ENCODE results near the gene DZIP1L.

The DZIP1L gene

GRCh38 chr3:138046955-138047354, 68.5 kb downstream of the DZIP1L start:
- H3K27ac ChIP-seq: no peak overlapping the region
- no peaks in the 10 kb centered on the region for H3K27me3 ChIP-seq (replicated peaks)
- no peak overlapping the region for H3K4me3 ChIP-seq (ENCODE audit: low read depth, low read length)
- in situ Hi-C loops (cut with HindIII; ENCODE audit: low pct_ligation_motif_present, low sequenced_read_pairs): no loop called here
- TF ChIP-seq, protein P1, sequence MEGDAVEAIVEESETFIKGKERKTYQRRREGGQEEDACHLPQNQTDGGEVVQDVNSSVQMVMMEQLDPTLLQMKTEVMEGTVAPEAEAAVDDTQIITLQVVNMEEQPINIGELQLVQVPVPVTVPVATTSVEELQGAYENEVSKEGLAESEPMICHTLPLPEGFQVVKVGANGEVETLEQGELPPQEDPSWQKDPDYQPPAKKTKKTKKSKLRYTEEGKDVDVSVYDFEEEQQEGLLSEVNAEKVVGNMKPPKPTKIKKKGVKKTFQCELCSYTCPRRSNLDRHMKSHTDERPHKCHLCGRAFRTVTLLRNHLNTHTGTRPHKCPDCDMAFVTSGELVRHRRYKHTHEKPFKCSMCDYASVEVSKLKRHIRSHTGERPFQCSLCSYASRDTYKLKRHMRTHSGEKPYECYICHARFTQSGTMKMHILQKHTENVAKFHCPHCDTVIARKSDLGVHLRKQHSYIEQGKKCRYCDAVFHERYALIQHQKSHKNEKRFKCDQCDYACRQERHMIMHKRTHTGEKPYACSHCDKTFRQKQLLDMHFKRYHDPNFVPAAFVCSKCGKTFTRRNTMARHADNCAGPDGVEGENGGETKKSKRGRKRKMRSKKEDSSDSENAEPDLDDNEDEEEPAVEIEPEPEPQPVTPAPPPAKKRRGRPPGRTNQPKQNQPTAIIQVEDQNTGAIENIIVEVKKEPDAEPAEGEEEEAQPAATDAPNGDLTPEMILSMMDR (IDR thresholded peaks at IDR 0.05; ENCODE audit: low read depth, low read length, missing control alignments): no peak
- peaks cover 3% of the 10 kb centered on the region for H3K36me3 ChIP-seq (replicated peaks)
- no peak for DNase-seq

- in situ Hi-C loops (cut with HindIII; ENCODE audit: low pct_ligation_motif_present, low sequenced_read_pairs): no loop called here
- no peak overlapping the region for H3K4me3 ChIP-seq (ENCODE audit: low read depth, low read length)
- DNase-seq: no peak
- no peak overlapping the region for H3K27ac ChIP-seq
- TF ChIP-seq, protein P1 (IDR thresholded peaks at IDR 0.05; ENCODE audit: low read depth, low read length, missing control alignments): no peak
- no peaks in the 10 kb centered on the region for H3K27me3 ChIP-seq (replicated peaks)
- peaks cover 3% of the 10 kb centered on the region for H3K36me3 ChIP-seq (replicated peaks)
Measured at GRCh38 chr3:138046085-138046484, 69.3 kb downstream of the DZIP1L start.

DNA sequence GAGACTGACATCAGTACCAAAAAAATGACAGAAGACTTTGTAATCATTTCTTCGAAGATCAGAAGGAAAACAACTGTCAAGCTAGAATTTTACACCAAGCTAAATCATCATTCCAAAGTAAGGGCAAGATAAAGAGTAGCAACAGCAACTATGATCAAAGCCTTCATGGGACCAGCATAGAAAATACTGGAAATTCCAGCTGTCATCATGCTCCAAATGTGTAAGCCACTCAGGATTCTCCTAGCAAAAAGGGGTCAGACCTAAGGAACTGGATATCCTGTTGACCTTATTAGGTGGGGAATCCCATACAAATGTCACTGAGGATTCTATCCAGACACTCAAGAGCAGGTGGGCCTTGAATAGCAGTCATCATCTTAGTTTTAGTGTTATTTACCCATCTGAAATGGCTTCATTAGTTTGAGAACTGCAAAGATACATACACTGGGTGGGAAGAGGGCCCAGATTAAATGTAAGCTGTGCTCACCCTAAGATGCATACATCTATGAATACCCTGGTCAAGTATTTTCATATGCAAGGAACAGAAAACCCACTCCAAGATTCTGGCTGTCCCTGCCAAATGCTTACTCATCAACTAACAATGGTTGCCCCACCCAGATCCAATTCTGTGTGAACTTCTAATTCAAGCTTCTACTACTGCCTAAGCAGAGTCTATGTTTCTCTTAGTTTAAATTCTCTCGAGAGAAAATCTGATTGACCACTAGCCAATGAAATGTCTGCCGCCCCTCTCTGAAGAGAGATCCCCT, 72.0 kb downstream of the DZIP1L start:
- Histone ChIP-seq H3K27ac (peak overlapping the region; percentile 63), H3K4me3 (ENCODE audit: low read depth, low read length) (no peak overlapping the region), H3K27me3 (replicated peaks) (no peaks in the 10 kb centered on the region), H3K36me3 (replicated peaks) (peaks cover under 1% of the 10 kb centered on the region)
- TF ChIP-seq, protein P1 (IDR thresholded peaks at IDR 0.05; ENCODE audit: low read depth, low read length, missing control alignments): no peak
- peak; percentile 86 for DNase-seq
- in situ Hi-C loops (cut with HindIII; ENCODE audit: low pct_ligation_motif_present, low sequenced_read_pairs): no loop called here

DNA sequence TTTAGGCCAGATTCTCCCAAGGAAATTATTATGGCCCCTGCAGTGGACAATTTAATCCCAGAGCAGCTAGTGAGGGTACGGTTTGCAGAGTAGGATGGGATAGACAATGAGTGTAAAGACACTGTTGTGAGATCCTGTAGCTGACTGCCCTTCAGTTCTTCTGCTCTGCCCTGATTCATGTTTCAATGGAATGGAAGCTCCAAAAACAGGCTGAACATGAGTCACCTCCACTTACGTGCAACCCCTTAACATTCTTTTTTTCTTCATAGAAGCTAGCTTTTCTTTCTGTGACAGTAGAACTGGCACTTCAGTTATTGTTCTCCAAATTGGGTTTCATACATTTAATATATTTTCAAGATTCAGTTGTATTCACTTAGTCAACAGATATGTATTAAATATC, 73.4 kb downstream of the DZIP1L start:
- peak; percentile 83 for DNase-seq
- TF ChIP-seq, protein P1 (IDR thresholded peaks at IDR 0.05; ENCODE audit: low read depth, low read length, missing control alignments): no peak
- H3K27me3 ChIP-seq (replicated peaks): no peaks in the 10 kb centered on the region
- H3K4me3 ChIP-seq (ENCODE audit: low read depth, low read length): no peak overlapping the region
- peak overlapping the region; percentile 31 for H3K27ac ChIP-seq
- in situ Hi-C loops (cut with HindIII; ENCODE audit: low pct_ligation_motif_present, low sequenced_read_pairs): no loop called here
- H3K36me3 ChIP-seq (replicated peaks): no peaks in the 10 kb centered on the region

DNA sequence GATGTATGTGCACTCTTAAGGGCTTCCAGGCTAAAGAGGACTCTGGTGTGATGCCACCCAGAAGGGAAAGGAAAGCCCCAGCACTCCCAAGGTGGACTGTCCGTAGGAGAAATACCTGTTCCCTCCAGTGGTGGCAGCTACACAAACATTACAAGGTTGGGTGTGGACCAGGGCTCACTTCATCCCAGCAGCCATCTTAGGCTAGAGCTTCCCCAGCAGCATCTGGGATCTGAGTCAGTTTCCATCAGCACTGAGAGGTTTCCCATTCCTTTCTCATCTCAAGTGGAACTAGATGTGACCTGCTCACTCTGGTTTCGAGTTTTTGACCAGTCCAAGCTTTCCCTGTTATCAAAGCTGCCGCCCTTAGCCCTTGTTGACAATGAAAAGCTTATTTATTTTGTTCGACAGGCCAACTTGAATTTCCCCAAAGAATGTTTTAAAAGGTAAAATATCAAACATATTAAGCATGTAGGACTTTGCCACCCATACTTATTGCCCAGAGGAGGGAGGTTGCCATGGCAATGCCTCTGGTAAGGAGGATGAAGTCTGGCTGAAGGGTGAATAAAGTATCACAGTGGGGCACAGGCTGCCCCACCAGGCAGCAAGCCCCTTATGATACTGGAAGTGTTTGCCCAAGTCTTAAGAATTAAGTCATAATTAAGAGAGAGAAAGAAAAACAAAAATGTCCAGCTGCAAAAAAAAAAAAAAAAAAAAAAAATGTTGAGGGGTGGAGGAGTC, 76.5 kb downstream of the DZIP1L start:
- H3K36me3 ChIP-seq (replicated peaks): no peaks in the 10 kb centered on the region
- no peak for DNase-seq
- in situ Hi-C loops (cut with HindIII; ENCODE audit: low pct_ligation_motif_present, low sequenced_read_pairs): no loop called here
- TF ChIP-seq, protein P1 (IDR thresholded peaks at IDR 0.05; ENCODE audit: low read depth, low read length, missing control alignments): no peak
- H3K27ac ChIP-seq: no peak overlapping the region
- no peaks in the 10 kb centered on the region for H3K27me3 ChIP-seq (replicated peaks)
- no peak overlapping the region for H3K4me3 ChIP-seq (ENCODE audit: low read depth, low read length)

Data from brain microvascular endothelial cell (primary cell).